ENCODE measurements around the gene PPP5C. TPM values are rescaled to one million over a fixed set of nuclear protein-coding genes. Genes with fewer than 3 reads are reported as not detected.

The PPP5C gene
- total and polyA plus RNA-seq, 2 of the 8 experiments (the other 6 are each of a cell fraction or from before 2014, with no cell fraction given), result 112 to 156 TPM

GRCh38 chr19:46420056-46420455 is 73.2 kb downstream of the PPP5C start (continued):
- TF ChIP-seq HDAC6 (IDR thresholded peaks at IDR 0.05; ENCODE audit: low read depth, low read length) (no peak), CTCF (IDR thresholded peaks at IDR 0.05; ENCODE audit: control extremely low read depth in 1 of 3, insufficient read depth in 1 of 3, low read depth in 1 of 3, low read length in 3 of 3) (no peak), TAF1 (IDR thresholded peaks at IDR 0.05; ENCODE audit: low read depth, low read length) (no peak), EZH2 (IDR thresholded peaks at IDR 0.05; ENCODE audit: low read depth, low read length, severe bottlenecking) (no peak), GABPA (IDR thresholded peaks at IDR 0.05; ENCODE audit: borderline replicate concordance, insufficient read depth, low read length) (no peak)

Data from H1 (cell line).